Astrocyte (in vitro differentiated cells and primary cell): ENCODE data around the gene MEIOB.

Experiments
- CTCF ChIP-seq: IDR thresholded peaks from 2 replicates; pipeline ENCODE4 v1.5.1; 2011; ENCODE audit warnings: low read depth, mild to moderate bottlenecking, inconsistent platforms, low read length, moderate library complexity; ENCODE audit not compliant: insufficient read depth
- EZH2 ChIP-seq: IDR thresholded peaks from 2 replicates; pipeline ENCODE4 v1.6.1; 2012; ENCODE audit warnings: mild to moderate bottlenecking, low read length, inconsistent platforms; ENCODE audit not compliant: insufficient read depth

- TF ChIP-seq CTCF, result no peak
- no peak for TF ChIP-seq EZH2
Observed at GRCh38 chr16:1792836-1793577, 79.0 kb downstream of the MEIOB start.
